NCI-H345 treated with DMSO at 0.1 percent for 48 hours (cell line): ENCODE results near the gene NEU3.
"Not testable (repeated sequence)": the region's sequence is repeated elsewhere in the genome, so short reads cannot be mapped to it uniquely, and the experiment has no call there.

Source experiments
- DNase-seq: peaks from one replicate; lab custom pipeline; 2025; ENCODE audit not compliant: unreplicated experiment; lab: John Stamatoyannopoulos, UW

The NEU3 gene

DNA sequence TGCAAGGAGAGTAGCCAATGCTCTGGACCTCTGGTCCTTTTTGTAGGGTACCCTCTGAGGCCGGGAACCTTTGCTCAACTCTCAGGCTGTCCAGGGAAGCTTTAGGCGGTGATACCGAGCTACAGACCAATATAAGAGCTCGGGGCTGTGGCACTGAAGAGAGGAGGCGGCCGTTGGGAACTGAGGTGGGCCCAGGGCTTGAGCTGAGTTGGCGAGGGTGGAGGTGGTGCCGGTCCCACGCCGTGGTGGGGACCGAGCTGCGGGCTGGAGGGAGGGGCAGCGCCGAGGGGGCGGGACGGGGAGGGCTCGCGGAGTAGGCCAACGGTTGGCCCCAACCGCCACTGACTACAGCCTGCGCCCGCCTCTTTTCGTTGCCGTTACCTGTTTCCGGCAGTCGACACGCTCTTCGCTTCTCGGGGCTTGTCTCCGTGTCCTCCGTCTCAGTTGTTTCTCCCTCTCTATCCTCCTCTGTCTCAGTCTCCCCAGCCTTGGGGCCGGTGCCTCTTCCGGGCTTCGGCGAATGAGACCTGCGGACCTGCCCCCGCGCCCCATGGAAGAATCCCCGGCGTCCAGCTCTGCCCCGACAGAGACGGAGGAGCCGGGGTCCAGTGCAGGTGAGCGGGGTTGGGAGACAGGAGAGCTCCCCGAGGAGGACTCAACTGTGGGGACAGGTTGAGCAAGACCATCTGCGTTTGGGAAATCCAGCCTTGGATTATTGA lies at the start of gene NEU3:
TSS of gene NEU3 (plus strand) at position 393 of the 719 bp plus-strand sequence. CDS start at position 521, 128 bp downstream.
- peak; percentile 82 for DNase-seq

GRCh38 chr11:74941492-74941891 lies 47.2 kb upstream of the NEU3 start:
- no peak for DNase-seq

GRCh38 chr11:74942073-74942759 lies 46.5 kb upstream of the NEU3 start:
- no peak for DNase-seq

- peak; percentile 60 for DNase-seq
Measured at GRCh38 chr11:74948546-74948897, 40.2 kb upstream of the NEU3 start.

DNA sequence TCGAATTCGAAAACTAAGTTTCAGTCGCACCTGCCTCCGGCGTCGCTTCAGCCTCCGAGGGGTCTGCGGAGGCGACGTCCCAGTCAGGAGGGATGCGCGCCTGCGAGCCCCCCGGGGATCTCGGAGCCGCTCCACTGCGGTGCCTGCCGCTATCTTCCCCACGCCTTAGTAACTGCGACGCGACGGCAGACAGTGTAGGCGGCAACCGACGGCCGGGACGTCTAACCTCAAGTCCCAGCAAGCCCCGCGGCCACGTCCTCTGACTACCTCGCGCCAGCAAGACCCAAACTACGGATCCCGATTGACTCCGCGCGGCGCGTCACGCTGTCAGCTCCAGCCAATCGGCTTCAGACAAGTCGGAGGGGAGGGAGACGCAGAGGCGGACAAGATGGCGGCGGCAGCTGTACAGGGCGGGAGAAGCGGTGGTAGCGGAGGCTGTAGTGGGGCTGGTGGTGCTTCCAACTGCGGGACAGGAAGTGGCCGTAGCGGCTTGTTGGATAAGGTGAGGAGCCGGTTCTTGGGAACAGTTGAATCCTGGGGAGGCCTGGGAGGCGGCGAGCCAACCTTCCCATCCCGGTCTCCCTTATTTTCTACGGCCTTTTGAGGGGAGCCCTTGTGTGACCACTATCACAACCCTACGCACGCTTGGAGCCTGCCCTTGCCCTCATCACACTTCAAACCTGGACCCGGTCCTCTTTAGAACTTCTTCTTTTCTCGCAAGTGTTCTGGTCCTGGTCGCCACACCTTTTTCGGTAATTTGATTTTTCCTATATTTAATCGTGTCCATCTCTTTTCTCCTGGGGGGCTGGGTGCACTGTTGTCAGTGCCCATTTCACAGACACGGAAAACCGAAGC lies 39.6 kb upstream of the NEU3 start, which contains the start of the genes SPCS2 and XRRA1:
TSS of gene SPCS2 (plus strand) at position 369 of the 855 bp plus-strand sequence. CDS start at position 389, 20 bp downstream.
TSS of gene XRRA1 (minus strand) at position 194 of the 855 bp plus-strand sequence. CDS start 8,213 bp downstream, outside the sequence.
- peak; percentile 96 for DNase-seq

- no peak for DNase-seq
Measured at GRCh38 chr11:74949753-74950137, 39.0 kb upstream of the NEU3 start.

DNA sequence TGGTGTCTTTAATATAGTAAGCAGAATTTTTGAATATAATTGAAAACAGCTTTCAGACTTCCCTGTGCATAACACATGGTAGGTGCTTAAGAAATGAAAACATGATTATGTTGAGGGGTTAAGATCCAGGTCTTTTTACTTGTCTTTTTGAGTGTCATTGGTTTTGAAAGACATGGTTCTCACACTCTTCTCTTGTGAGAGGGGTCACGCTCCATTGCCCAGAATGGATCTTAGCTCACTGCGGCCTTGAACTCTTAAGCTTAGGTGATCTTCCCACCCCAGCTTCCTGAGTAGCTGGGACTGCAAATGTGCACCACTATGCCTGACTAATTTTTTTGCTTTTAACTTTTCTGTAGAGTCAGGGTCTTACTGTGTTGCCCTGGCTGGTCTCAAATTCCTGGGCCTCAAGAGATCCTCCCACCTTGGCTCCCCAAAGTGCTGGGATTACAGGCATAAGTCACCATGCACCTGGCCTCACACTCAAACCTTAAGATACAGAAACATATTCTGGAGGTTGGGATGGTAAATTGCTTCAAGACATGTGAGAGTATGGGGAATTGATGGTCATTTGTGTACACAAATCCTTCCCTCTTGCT lies 38.3 kb upstream of the NEU3 start:
- DNase-seq, result no peak

DNA sequence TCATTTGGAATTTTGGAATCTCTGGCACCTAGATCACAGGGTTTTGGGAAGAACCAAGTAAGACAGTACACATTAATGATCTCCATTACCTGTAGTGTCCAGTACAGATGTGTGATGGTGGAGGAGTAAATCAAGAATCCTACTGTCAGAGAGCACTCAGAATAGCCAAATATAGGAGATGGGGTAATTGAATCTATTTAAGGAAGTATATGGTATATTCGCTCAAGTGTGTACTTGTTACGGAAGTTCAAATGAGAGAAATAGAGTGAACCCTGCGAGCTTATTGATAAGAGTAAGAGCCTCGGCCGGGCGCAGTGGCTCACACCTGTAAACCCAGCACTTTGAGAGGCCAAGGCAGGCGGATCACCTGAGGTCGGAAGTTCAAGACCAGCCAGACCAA lies 37.5 kb upstream of the NEU3 start:
- no peak for DNase-seq

DNA sequence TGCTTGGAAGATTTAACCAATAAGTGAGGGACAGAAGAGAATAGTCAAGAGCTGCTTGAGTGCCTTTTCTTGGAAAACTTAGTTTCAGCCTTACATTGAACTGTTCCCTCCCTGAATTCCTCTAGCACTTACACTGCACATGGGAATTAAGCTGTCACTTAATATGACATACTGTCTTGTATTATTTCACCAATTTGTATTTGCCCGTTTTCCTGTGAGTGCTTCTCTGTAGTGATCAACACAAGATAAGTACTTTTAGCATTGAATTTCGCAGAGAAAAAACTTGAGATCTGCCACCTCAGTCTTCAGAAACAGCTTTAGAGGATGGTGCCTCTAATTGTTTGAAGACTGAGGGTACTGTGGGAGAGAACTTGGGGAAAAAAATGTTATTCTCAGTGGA lies 36.0 kb upstream of the NEU3 start:
- no peak for DNase-seq

GRCh38 chr11:74953451-74953850 lies 35.3 kb upstream of the NEU3 start:
- DNase-seq, result no peak

GRCh38 chr11:74954199-74954598 lies 34.5 kb upstream of the NEU3 start:
- DNase-seq, result no peak

DNA sequence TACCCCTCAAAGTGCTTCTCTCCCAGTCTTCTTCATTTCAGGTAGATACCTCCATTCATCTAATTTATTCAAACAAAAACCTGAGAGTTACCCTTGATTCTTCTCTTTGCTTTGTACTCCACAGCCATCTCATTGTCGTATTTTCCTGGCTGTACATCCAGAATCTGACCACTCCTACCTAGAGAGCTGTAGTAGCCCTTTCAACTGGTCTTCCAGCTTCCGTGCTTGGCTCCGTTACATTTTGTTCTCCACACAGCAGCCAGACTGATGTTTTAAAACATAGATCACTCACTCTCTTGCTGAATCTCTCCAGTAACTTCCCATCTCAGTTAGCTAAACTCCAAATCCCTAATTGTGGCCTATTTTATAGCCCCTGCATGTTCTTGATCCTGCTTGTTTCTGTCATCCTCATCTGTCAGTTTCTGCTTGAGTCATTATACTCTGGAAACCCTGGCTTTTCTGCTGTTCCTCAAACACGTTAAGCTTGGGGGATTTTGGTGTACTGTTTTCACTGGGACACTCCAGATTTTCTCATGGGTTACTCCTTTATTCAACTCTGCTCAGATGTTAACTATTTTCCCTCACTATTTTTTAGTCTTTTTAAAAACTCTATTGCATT lies 32.2 kb upstream of the NEU3 start:
- no peak for DNase-seq

DNA sequence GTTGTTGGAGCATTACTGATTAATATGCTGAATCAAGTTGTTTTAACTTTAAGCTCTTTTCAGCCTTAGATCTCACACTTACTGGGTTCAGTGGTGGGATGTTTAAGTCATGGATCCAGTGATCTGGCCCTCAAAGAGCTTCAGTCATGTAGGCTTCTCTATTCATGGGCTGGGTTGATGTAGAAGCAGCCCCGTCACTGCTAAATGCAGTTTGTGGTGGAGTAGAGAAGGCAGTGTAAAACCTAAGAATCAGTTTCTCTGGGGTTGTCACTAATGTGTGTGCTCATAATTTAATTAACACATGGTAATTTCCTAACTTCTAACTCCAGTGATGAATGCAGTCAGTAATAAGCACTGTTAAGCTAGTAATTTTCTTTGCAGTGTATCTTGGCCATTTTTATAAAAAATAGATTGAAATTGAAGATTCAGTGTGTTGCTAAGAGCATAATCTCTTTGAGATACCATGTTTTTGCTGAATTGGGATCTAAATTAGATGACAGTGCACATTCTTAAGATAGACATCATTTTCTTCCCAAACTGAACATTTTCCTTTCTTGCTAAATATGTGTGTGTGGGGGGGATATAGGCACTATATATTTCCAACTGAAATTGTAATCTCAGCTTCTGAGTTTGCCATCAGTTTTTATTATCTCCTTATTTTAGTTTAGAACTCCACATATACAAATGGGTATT lies 30.6 kb upstream of the NEU3 start:
- DNase-seq, result no peak

DNA sequence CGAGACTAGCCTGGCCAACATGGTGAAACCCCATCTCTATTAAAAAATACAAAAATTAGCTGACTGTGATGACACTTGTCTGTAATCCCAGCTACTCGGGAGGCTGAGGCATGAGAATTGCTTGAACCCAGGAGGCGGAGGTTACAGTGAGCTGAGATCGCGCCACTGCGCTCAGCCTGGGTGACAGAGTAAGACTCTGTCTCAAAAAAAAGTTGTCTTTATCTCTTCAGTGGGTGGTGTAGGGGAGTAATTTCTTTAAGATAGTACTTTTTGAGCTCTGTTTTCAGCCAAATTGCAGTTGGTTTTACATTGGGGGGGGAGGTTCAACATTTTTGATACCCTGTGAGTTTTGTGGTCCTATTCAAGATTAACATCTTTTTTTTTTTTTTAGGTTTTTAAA lies 28.6 kb upstream of the NEU3 start:
- not testable (repeated sequence) for DNase-seq

DNA sequence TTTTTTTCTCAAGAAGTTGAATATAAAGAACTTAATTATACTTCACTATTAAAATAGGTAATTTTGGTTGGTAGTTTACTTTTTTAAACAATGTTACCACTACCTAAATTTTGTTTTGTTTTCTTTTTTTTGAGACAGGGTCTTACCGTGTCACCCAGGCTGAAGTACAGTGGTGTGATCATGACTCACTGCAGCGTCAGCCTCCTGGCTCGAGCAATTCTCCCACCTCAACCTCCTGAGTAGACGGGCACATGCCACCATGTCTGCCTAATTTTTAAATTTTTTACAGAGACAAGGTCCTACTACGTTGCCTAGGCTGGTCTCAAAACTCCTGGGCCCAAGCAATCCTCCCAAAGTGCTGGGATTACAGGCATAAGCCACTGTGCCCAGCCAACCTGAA lies 22.1 kb upstream of the NEU3 start:
- no peak for DNase-seq

DNA sequence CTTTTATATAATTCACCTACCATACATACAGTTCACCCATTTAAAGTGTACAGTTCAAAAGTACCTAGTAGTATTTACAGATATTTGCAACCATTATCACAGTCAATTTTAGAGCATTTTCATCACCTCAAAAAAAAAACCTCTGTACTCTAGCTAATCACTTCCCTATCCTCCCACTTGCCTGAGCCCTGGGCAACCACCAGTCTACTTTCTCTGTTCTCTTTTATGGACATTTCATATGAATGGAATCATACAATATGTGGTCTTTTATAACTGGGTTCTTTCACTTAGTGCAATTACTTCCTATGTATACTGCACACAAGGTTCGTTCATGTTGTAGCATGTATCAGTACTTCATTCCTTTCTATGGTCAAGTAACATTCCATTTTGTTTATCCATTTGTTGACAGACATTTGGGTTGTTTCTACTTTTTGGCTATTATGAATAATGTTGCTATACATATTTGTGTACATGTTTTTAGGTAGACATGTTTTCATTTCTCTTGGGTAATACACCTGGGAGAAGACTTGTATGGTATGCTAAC lies 17.8 kb upstream of the NEU3 start:
- DNase-seq, result no peak

DNA sequence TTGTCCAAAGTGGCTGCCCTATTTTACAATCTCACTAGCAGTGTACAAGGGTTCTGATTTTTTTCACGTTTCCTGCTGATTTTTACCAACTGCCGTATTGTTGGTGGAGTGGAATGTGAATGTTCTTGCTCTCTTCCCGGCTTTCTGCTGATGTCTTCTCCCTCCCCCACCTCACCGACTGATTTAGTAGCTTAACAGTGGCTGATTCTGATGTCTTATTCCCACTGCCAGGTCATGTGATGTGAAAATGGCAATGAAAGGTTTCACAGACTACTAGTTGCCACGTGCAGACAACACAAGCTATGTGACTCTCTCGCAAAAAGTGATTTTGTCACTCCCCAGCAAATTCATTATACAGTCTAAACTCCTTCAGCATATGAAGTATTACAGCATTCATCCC lies 17.3 kb upstream of the NEU3 start:
- no peak for DNase-seq

DNA sequence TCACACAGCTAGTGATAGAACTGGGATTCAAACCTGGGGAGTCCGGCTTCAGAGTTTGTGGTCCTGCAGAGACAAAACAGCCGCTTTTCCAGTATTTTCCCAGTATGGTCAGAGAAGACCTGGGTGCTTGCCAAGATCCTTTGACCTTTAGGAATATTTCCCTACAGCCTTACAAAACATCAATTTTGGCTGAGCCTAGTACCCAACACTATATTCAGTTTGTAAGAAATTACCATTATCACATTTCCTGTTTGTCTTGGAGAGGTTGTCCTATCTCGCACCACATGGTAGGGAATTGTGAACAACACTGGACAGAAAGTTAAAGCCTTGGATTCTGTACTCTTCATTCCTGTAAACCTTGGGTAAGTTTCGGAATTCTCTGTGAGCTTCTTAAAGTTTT lies 10.7 kb upstream of the NEU3 start:
- no peak for DNase-seq

DNA sequence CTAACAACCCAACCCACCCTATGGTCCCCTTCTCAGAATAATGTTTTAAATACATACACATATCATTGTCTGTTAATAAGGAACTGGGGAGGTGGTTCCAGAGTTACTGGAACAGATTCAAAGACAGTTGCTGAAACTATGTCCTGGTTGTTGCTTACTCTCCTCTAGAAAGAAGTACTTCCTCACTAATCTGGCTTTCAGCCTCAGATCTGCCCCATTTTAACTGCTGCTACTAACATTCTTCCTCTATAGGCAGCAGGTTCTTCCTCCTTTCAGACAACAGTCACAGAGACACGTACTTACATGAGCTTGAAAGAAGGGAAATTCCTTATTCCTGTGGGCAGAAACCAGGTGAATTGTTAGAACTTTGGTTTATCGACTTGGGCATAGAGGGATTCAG lies 8.1 kb upstream of the NEU3 start:
- no peak for DNase-seq

DNA sequence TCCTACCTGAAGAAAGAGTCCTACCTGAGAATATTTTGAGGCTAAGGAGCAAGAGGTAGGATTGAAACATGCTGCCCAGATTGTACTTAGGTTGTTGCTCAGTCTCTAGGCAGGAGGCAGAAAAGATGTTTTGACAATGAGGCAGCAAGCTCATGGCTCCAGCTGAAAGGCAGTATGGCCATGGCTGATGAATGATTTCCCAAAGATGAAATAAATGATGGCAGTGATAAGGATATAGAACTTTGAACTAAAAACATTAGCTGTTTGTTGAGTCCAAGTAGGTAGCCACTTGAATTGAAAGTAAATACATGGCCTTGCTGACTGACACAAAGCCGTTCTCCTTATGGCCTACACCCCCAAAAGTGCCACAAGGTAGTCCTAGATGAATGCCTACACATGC lies 6.8 kb upstream of the NEU3 start:
- DNase-seq, result no peak
